GM18909 (cell line): ENCODE data around the gene FAM20A.
A peak's percentile ranks its signal among the peaks of the same experiment; 100 is the strongest.
"Not testable (repeated sequence)": the region's sequence is repeated elsewhere in the genome, so short reads cannot be mapped to it uniquely, and the experiment has no call there.

Experiments
- ATAC-seq: cut with Tn5 transposase; IDR thresholded peaks from one replicate; pipeline ENCODE4 v1.9.1; 2021; ENCODE audit warnings: mild to moderate bottlenecking; ENCODE audit not compliant: unreplicated experiment, poor library complexity

Gene FAM20A

DNA sequence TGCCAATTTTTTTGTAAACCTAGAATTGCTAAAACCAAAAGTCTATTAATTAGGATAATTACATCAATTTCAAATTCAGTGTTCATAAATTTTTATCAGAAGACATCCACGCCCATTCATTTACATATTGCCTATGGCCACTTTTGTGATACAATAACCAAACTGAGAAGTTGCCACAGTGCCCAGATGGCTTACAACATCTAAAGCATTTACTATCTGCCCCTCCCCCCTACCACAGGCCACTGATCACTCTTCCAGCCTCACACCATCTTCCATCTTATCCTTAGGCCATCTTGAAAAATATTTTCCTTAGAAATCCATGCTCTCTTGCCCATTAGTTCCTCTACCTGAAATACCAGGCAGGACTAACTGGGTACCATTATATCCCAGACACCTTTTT is 95.2 kb downstream of the FAM20A start:
- no peak for ATAC-seq

- ATAC-seq, result no peak
Measured at GRCh38 chr17:68501074-68501473, 100.1 kb downstream of the FAM20A start.

DNA sequence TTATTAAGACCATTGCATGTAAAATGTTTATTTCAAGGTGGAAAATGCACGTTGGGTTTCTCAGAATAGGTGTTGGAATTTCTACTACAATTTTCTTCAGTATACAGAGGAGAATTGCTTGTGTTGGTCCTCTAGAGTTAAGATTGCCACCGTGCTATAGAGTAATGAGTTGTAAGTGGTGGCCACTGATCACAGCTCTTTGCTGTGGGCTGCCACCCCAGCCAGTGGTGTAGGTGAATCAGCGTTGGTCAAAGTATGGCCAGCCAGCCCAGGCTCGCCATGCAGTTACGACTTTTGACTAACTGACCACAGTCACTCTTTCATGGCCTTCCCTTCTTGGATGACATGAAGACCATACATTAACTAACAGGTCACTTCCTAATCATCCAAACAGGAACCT is 101.6 kb downstream of the FAM20A start:
- no peak for ATAC-seq

- ATAC-seq, result peak; percentile 23
Measured at GRCh38 chr17:68498479-68499326, 102.5 kb downstream of the FAM20A start.

- peak; percentile 94 for ATAC-seq
Measured at GRCh38 chr17:68497885-68498319, 103.3 kb downstream of the FAM20A start.

GRCh38 chr17:68495081-68495480 is 106.1 kb downstream of the FAM20A start:
- no peak for ATAC-seq

DNA sequence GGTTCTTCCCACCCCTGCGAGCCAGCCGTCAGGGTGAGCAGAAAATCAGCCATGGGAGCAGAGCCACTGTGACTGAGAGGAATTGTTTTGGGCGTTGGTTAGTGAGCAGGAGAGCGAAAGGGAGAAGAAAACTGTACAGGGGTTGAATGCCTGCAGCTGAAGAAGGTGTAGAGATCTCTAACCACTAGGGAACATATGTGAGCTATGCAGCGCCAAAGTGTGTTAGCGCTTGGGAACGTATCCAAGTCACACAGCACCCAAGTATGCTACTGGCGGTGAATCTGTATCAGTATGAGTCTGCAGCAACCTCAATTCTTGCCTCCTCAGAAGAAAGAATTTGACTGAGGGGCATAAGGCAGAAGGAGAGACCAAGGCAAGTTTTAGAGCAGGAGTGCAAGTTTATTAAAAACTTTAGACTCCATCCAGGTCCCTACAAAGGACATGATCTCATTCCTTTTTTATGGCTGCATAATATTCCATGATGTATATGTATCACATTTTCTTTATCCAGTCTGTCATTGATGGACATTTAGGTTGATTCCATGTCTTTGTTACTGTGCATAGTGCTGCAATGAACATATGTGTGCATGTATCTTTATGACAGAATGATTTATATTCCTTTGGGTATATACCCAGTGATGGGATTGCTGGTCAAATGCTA is 108.6 kb downstream of the FAM20A start:
- not testable (repeated sequence) for ATAC-seq

DNA sequence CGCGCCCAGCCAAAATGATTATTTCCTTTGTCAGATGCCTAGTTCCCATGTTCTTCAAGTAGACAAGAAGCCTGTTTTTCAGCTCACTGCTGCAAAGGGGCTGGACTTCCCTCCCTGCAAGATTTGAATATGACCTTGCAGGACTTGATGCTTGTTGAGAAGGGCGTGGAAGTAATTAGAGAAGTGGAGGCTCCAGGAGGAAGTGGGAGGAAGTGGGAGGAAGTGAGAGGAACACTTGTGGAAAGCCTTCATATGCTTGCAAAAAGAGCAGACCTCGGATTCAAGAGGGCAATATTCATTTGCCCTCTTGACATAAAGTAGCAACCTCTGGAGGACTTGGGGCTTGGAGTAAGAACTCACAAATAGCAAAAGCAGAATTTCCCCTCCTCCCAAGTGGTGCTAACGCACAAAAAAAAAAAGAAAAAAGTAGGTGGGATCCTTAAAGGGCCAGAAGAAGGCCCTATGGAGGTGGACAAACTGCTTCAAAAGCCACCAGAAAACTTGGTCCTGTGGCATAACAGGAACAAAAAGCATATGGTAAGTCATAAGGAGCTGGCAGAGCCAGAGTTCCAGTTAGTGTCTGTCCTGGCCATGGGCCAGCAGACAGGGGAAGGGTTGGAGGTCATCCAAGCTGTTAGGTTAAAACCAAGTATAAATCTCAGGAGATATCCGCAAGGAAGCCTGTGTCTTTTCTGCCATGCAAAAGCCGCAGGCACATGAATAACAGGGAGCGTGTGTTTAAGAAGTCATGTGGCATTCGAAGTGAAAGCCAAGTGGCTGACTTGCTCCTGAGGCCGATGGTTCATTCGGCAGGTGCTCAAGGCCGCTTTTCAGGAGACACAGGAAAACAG is 109.6 kb downstream of the FAM20A start:
- ATAC-seq, result no peak

DNA sequence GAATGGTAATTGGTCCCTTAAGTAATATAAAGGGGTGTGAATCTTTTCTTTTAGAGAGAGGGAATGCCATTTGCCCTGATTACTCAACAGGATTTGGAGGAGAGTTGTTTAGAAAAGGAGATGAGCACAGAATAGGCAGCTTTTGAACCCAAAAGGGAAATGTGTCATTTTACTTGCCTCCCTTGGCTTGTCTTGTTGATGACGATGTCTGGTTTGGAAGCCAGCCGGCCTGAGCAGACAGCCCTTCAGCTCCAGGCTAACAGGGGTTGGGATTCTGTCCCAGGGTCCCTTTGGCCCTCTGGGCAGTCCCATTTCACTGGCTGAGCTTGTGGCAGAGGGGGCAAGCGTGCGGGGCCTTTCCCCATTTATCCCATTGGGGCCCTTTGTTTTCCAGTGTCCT is 111.2 kb downstream of the FAM20A start:
- ATAC-seq, result no peak
